ENCODE results near the gene ELL2.
"Not testable (repeated sequence)": the region's sequence is repeated elsewhere in the genome, so short reads cannot be mapped to it uniquely, and the experiment has no call there.

The ELL2 gene

DNA sequence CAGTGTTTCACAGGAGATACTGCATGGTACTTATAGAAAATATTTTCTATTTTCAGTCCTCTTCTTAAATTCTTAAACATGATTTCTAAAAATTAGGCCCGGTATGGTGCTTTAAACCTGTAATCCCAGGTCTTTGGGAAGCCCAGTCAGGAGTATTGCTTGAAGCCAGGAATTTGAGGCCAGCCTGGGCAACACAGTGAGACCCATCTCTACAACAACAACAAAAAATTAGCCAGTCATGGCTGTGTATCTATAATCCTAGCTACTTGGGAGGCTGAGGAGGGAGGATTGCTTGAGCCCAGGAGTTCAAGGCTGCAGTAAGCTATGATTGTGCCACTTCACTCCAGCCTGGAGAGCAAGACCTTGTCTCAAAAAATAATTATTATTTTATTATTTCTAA is 23.3 kb downstream of the ELL2 start:
- Mint-ChIP-seq H3K9me3 (no peaks in the 10 kb centered on the region), H3K27me3 (no peaks in the 10 kb centered on the region), H3K4me1 (peaks cover 3% of the 10 kb centered on the region), H3K36me3 (peaks cover 8% of the 10 kb centered on the region), H3K4me3 (no peak overlapping the region), H3K27ac (no peak overlapping the region)
- no peak for ATAC-seq (ENCODE audit: low read depth)
- no peak for DNase-seq (ENCODE audit: low spot score in 2 of 2)

DNA sequence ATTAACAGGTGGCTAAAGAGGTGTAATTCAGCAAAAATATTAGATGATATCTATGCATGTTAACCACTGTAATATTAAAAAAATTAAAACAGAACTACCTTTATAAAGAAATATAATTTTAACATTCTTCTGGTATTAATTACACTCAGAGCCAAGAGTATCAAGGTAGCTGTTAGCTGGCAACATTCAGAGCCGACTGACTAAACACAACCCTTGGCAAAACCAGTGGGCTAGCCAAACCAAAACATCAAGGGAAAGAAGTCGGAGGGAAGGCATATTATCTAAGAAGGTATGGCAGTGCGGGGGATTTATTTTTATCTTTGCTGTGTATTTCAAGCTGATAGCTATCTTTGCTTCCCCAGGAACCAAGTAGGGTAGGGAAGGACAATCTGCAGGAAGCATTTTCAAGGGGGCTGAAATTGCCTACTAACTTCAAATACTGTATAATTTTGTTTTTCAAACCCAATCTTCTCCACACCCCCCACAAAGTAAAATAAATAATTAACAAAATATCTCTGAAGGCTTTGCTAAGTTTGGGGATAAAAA is 24.0 kb downstream of the ELL2 start:
- no peak for DNase-seq (ENCODE audit: low spot score in 2 of 2)
- H3K4me1 Mint-ChIP-seq = peaks cover 3% of the 10 kb centered on the region
- no peak overlapping the region for H3K4me3 Mint-ChIP-seq
- H3K36me3 Mint-ChIP-seq = peaks cover 8% of the 10 kb centered on the region
- no peaks in the 10 kb centered on the region for H3K9me3 Mint-ChIP-seq
- no peaks in the 10 kb centered on the region for H3K27me3 Mint-ChIP-seq
- no peak for ATAC-seq (ENCODE audit: low read depth)
- no peak overlapping the region for H3K27ac Mint-ChIP-seq

DNA sequence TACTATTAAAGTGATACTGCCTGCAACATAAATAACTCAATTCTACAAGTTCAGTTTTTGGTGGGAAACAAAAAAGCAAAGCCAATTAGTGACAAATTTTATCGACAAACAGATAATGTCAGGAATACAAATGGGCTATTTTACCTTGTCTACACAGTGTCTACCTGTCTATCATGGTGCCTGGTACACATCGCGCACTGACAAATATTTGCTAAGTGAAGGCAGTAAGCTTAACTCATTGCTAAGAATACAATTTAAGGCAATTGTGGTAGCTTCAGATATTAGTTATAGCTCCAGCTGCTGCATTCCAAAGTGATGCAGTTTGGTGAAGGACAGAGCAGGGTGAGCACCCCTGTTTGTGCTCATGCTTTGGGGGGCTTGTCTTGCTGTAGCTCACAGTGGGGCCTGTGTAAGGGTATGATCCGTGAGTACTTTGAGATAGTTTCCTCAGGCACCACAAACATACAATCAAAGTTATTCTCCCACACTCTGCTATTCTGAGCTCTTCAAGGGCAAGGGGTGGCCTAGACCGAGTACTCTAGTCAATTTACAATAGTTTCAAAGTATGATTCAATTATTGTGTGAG is 24.7 kb downstream of the ELL2 start:
- Mint-ChIP-seq H3K4me1 (peaks cover 3% of the 10 kb centered on the region), H3K36me3 (peaks cover 8% of the 10 kb centered on the region), H3K27ac (no peak overlapping the region), H3K27me3 (no peaks in the 10 kb centered on the region), H3K4me3 (no peak overlapping the region), H3K9me3 (no peaks in the 10 kb centered on the region)
- no peak for ATAC-seq (ENCODE audit: low read depth)
- DNase-seq (ENCODE audit: low spot score in 2 of 2) = no peak

DNA sequence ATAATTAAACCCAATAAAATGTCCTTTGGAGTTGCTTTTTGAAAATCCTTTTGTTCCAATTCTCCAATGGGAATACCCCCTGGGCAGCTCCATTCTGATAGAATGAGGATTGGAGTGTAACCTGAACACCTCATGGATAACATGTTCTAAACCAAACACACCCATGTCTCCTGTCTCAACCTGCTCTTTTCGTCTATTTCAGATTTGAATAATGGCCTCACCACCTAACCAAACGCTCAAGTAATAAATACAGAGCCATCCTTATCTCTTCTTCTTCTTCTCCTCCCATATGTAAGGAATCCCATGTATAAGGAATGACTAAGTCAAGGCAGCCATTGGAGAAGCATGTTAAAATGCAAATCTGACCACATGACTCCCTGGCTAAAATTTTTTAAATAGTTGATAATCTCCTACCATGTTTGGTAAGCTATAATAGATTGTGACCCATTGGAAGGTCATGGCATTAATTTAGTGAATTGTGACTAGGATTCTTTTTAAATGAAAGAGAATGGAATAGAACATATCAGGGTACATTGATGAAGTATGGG is 26.0 kb downstream of the ELL2 start:
- DNase-seq (ENCODE audit: low spot score in 2 of 2) = no peak
- H3K27ac Mint-ChIP-seq = no peak overlapping the region
- ATAC-seq (ENCODE audit: low read depth) = no peak
- no peak overlapping the region for H3K4me3 Mint-ChIP-seq
- H3K9me3 Mint-ChIP-seq = no peaks in the 10 kb centered on the region
- H3K36me3 Mint-ChIP-seq = peaks cover 8% of the 10 kb centered on the region
- peaks cover 3% of the 10 kb centered on the region for H3K4me1 Mint-ChIP-seq
- H3K27me3 Mint-ChIP-seq = no peaks in the 10 kb centered on the region

DNA sequence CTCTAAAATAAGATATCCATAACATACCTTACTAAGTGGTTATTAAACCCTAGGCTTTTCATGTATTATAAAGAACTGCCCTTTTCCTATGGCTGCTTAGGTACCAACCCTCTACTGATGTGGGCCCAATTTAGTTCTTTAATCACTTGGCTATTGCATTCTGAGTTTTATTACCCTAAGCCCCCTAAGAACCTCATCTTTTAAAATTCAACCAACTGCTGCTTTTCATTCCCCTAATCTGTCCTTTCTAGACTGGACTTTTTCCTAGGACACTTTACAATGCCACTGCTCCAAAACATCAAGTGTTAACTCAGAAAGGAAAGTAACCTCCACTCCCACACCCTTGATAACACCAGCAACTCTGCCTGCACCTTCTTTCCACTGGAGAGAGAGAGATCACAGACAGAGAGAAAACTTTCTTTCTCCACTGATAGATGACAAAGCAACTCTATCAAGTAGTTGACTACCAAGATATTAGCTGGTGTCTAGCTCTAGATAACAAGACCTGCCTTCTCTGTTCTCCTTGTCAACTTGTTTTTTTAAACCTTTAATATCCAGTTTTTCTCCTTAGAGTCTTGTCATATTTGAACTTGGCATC is 27.3 kb downstream of the ELL2 start:
- H3K27me3 Mint-ChIP-seq = no peaks in the 10 kb centered on the region
- ATAC-seq (ENCODE audit: low read depth) (no peak), DNase-seq (ENCODE audit: low spot score in 2 of 2) (no peak)
- H3K27ac Mint-ChIP-seq = no peak overlapping the region
- peaks cover 3% of the 10 kb centered on the region for H3K4me1 Mint-ChIP-seq
- H3K36me3 Mint-ChIP-seq = peaks cover 8% of the 10 kb centered on the region
- H3K9me3 Mint-ChIP-seq = no peaks in the 10 kb centered on the region
- H3K4me3 Mint-ChIP-seq = no peak overlapping the region

DNA sequence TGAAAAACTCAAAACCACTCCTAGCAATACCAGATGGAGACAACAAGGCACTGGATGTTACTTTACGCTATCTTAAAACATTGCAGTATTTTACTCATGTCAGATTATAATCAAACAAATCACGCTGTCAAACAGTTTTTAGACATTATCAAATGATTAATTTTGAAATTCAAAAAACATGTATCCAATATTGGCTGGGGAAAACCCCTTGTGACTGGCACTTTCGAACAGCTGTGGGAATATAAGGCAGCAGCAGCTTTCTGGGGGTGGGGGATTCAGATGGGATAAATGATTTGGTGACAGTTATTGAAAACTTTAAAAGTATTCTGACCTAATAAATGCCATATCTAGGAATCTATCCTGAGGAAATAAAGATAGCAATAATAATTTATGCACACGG is 28.7 kb downstream of the ELL2 start:
- peaks cover 10% of the 10 kb centered on the region for H3K36me3 Mint-ChIP-seq
- H3K4me1 Mint-ChIP-seq = peaks cover 13% of the 10 kb centered on the region
- ATAC-seq (ENCODE audit: low read depth) = no peak
- no peak overlapping the region for H3K4me3 Mint-ChIP-seq
- no peak overlapping the region for H3K27ac Mint-ChIP-seq
- no peaks in the 10 kb centered on the region for H3K27me3 Mint-ChIP-seq
- no peaks in the 10 kb centered on the region for H3K9me3 Mint-ChIP-seq
- DNase-seq (ENCODE audit: low spot score in 2 of 2) = no peak

DNA sequence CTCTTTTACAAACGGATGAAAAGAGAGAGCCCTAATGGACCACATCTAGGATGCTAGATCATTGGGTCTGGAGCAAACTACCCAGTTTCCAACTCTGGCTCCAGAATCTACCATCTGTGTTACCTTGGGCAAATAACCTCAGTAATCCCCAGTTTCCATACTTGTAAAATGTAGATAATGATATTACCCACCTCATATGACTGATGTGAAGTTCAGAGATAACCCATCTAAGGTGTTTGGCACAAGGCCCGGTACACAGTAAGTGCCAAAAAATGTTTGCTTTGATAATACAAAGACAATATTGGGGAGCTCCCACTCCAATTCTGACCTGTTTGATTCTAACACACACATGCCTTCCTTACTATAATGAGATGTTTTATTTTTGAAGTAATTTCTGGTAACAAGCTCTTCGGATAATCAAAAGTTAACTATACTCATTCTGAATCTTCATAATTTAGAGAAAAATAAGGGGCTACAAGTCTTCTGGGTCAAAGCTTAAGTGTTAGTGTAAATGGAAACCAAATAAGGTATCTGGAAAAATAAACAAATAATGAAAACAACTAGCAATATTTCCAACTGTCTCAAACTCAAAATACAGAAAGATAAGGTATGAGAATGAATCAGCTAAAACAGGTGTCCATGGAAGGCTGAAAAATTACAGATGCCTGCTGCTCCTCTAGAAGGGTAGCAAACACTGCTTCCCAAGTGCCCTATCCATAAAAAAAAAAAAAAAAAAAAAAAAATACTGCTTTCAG is 30.4 kb downstream of the ELL2 start:
- Mint-ChIP-seq H3K27me3 (no peaks in the 10 kb centered on the region), H3K4me1 (peaks cover 18% of the 10 kb centered on the region), H3K4me3 (no peak overlapping the region), H3K9me3 (no peaks in the 10 kb centered on the region), H3K27ac (no peak overlapping the region), H3K36me3 (peaks cover 8% of the 10 kb centered on the region)
- ATAC-seq (ENCODE audit: low read depth) = no peak
- no peak for DNase-seq (ENCODE audit: low spot score in 2 of 2)

DNA sequence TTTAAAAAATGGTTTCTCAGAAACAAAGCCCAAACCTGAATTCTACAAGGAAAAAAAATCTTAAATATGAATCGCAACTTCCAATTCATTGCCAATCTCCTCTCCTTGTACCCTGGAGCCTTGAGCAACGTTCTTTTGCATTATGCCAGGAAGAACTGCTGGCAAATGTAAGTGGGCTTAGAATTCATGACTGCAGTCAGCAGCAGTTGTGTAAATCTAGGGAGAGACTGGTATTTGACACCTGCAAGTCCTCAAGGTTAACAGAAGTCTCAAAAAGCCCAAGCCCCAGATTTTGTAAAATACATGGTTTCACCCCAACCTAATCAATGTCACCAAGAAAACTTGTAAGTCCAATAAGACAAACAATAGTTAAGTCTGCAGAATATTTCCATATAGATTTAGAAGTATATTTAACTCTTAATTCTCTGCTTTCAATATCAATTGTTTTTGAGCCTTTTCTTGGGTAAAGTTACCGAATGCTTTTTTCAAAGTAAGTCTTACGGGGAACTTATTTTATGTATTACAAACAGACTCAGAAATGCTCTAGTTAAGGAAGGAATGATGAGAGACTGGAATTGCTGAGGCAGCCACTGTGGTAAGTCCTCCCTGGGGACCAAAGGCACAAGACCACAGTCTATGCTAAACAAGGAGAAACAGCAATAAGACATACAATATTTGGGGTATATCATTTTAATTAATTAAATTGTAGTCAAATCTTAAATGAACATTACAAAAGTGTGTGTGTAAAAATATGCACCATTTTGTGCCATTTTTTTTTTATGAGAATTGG is 31.3 kb downstream of the ELL2 start:
- ATAC-seq (ENCODE audit: low read depth) = no peak
- H3K4me3 Mint-ChIP-seq = no peak overlapping the region
- DNase-seq (ENCODE audit: low spot score in 2 of 2) = no peak
- no peak overlapping the region for H3K27ac Mint-ChIP-seq
- H3K36me3 Mint-ChIP-seq = peaks cover 2% of the 10 kb centered on the region
- peaks cover 21% of the 10 kb centered on the region for H3K4me1 Mint-ChIP-seq
- no peaks in the 10 kb centered on the region for H3K9me3 Mint-ChIP-seq
- no peaks in the 10 kb centered on the region for H3K27me3 Mint-ChIP-seq

DNA sequence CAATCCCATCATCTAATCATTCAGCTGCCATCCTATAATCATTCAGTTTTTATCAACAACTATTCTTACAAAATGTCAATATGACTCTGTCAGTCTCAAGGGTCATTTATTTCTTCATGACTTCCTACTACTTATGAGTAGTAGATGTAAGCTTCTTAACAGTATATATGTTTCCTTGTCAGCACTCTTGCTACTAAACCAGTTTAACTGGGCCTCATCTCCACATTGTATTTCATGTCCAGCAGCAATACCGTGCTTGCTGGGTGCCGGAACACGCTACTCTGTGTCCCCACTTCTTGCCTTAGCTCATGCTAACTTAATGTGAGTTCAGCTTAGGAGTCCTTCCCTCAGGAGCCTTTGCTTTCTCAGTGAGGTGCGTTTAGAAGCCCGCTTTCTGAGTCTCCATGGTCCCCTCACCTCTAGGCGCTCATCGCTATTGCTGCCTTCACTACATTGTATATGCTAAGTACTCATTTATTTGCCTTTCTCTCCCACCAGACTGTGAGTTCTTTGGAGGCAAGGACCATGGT is 32.9 kb downstream of the ELL2 start:
- Mint-ChIP-seq H3K9me3 (no peaks in the 10 kb centered on the region), H3K27ac (peak overlapping the region; percentile 0), H3K4me3 (no peak overlapping the region), H3K4me1 (peaks cover 29% of the 10 kb centered on the region), H3K27me3 (no peaks in the 10 kb centered on the region), H3K36me3 (peaks cover 2% of the 10 kb centered on the region)
- ATAC-seq (ENCODE audit: low read depth) (no peak), DNase-seq (ENCODE audit: low spot score in 2 of 2) (no peak)

DNA sequence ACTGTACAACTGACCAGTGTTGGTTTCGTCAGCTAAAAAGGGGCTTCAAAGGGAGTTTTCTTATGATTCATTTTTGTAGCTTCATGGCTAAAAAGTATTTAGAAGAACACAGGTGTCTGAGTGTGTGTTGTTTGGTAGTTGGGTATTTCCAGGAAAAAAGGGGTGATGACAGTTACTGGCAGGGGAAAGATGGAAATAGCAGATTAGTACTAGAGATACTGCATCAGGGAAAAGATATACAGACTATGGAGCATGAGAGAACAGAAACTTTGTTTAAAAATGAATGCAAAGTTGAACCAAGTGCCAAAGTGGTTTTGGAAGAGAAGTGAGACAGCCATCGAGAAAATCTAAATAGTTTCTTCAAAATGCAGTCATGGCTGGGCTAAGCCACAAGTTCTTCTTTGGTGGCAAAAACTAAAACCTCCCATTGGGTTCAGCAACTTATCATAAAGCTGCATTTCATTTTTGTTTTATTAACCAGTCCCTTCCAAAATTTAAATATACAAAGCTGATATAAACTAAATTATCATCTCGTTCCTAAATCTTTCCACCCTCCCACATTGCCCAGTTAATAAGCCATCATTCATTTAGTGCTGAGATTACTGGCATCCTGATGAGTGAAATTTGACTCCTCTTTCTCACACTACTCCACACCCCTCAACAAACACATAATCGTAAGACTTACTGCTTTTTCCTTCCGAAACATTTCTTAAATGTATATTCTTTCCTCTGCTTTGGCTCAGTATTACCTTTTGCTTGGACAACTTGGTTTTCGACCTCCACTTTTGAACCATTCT is 33.5 kb downstream of the ELL2 start:
- no peak for DNase-seq (ENCODE audit: low spot score in 2 of 2)

DNA sequence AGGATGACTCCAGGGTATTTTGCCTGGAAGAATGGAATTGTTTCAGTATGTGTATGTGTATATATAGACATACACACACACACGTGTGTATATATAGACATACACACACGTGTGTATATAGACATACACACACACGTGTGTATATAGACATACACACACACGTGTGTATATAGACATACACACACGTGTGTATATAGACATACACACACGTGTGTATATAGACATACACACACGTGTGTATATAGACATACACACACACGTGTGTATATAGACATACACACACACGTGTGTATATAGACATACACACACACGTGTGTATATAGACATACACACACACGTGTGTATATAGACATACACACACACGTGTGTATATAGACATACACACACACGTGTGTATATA is 34.4 kb downstream of the ELL2 start:
- H3K36me3 Mint-ChIP-seq; DNase-seq (ENCODE audit: low spot score in 2 of 2); H3K27ac Mint-ChIP-seq; ATAC-seq (ENCODE audit: low read depth); H3K4me3 Mint-ChIP-seq; H3K9me3 Mint-ChIP-seq; H3K27me3 Mint-ChIP-seq: not testable (repeated sequence)
- H3K4me1 Mint-ChIP-seq = peaks cover 34% of the 10 kb centered on the region

More for the DNA sequence above, 33.5 kb downstream of the ELL2 start:
- H3K9me3 Mint-ChIP-seq = no peaks in the 10 kb centered on the region
- peaks cover 34% of the 10 kb centered on the region for H3K4me1 Mint-ChIP-seq
- no peak for ATAC-seq (ENCODE audit: low read depth)
- peaks cover 4% of the 10 kb centered on the region for H3K36me3 Mint-ChIP-seq
- H3K27ac Mint-ChIP-seq = peak overlapping the region; percentile 0
- no peak overlapping the region for H3K4me3 Mint-ChIP-seq
- H3K27me3 Mint-ChIP-seq = no peaks in the 10 kb centered on the region

DNA sequence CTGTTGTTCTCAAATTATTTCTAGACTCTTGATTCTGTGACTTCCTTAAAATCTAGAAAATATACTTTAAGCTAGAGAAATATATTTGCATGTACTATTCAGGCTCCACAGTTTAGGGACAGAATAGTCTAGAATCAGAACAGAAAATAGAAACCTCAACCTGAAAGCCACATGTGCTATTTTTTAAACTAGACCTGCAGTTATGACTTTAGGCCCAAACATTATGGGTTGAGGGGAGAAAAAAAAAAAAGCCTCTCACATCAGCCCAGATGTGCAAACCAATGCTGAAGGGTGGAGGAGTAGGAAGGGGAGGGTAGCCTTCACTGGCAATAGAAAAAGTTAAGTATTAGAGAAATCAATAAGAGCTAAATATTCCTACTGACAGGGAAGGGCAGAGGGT is 35.7 kb downstream of the ELL2 start:
- H3K4me1 Mint-ChIP-seq = peaks cover 34% of the 10 kb centered on the region
- H3K9me3 Mint-ChIP-seq = no peaks in the 10 kb centered on the region
- DNase-seq (ENCODE audit: low spot score in 2 of 2) (no peak), ATAC-seq (ENCODE audit: low read depth) (no peak)
- H3K27me3 Mint-ChIP-seq = no peaks in the 10 kb centered on the region
- no peak overlapping the region for H3K4me3 Mint-ChIP-seq
- H3K27ac Mint-ChIP-seq = no peak overlapping the region
- peaks cover 4% of the 10 kb centered on the region for H3K36me3 Mint-ChIP-seq

DNA sequence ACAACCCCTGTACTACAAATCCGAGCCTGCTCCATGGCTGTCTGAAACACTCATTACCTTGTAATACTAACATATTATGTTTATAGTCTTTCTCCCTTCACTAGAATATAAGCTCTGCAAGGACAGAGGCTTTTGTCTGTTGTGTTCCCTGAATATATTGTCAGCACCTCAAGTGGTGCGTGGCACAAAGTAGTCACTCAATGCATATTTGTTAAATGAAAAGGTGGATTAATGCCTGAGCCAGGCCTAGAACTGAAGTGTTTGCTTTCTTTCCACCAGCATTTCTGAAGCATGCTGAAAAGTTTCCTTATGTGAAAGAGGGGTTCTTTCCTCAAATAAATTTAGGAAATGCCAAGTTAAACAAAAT is 36.3 kb downstream of the ELL2 start:
- Mint-ChIP-seq H3K36me3 (peaks cover 4% of the 10 kb centered on the region), H3K4me3 (no peak overlapping the region), H3K9me3 (no peaks in the 10 kb centered on the region), H3K27me3 (no peaks in the 10 kb centered on the region), H3K27ac (no peak overlapping the region), H3K4me1 (peaks cover 34% of the 10 kb centered on the region)
- ATAC-seq (ENCODE audit: low read depth) (no peak), DNase-seq (ENCODE audit: low spot score in 2 of 2) (no peak)

Measured in memory B cell (primary cell).